ENCODE data around the gene MON2.
A peak's percentile ranks its signal among the peaks of the same experiment; 100 is the strongest.

MON2 gene

DNA sequence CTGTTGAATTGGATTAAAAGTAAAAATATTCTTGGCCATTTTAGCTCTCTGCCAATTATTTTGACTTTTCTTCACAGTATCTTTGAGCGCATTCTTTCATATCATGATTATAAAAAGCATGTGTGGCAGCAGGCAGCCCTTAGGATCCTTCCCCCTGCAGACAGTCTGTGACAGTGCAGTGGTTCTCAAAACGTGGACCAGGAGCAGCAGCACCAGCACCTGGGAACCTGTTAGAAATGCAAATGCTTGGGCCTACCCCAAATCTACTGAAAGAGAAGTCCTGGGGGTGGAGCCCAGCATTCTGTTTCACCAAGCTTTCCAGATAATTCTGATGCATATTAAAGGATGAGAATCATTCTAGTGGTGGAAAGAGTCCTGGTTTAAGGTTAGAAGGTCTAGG is 155.6 kb downstream of the MON2 start:
- no peak overlapping the region for H3K4me3 ChIP-seq (ENCODE audit: low read length)
- no peaks in the 10 kb centered on the region for H3K27me3 ChIP-seq (ENCODE audit: control insufficient read depth, insufficient read depth, low read length)
- H3K9ac ChIP-seq (ENCODE audit: low read depth, low read length): no peak overlapping the region
- H3K36me3 ChIP-seq (ENCODE audit: insufficient read depth, low read length): no peaks in the 10 kb centered on the region
- no peaks in the 10 kb centered on the region for H3K9me3 ChIP-seq (replicated peaks; ENCODE audit: low read length)
- H3K4me2 ChIP-seq (ENCODE audit: low read length): no peak overlapping the region
- no peaks in the 10 kb centered on the region for H3K4me1 ChIP-seq (ENCODE audit: control insufficient read depth, insufficient read depth, low read length)

DNA sequence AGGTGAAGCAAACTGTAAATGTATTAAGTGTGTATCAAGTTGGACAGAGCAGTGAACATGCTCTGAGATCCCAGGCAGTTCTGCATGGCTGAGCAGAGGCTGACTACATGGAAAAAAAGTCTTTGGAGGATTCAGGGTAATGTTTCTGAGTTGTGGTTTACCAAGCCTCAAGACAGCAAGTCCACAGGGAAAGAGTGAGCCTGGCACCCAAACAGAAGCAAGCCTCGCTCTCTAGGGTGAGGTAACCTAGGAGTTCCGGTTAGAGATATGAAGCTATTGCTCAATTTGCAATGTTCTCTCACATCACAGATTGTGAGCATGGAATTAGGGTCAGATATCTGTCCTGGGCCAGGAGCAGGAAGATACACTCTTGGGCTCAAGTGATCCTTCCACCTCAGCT is 158.6 kb downstream of the MON2 start:
- Histone ChIP-seq H3K36me3 (ENCODE audit: insufficient read depth, low read length) (no peaks in the 10 kb centered on the region), H3K9me3 (replicated peaks; ENCODE audit: low read length) (no peaks in the 10 kb centered on the region), H3K4me2 (ENCODE audit: low read length) (no peak overlapping the region), H3K9ac (ENCODE audit: low read depth, low read length) (no peak overlapping the region), H3K27me3 (ENCODE audit: control insufficient read depth, insufficient read depth, low read length) (no peaks in the 10 kb centered on the region), H3K4me3 (ENCODE audit: low read length) (no peak overlapping the region), H3K4me1 (ENCODE audit: control insufficient read depth, insufficient read depth, low read length) (no peaks in the 10 kb centered on the region)

DNA sequence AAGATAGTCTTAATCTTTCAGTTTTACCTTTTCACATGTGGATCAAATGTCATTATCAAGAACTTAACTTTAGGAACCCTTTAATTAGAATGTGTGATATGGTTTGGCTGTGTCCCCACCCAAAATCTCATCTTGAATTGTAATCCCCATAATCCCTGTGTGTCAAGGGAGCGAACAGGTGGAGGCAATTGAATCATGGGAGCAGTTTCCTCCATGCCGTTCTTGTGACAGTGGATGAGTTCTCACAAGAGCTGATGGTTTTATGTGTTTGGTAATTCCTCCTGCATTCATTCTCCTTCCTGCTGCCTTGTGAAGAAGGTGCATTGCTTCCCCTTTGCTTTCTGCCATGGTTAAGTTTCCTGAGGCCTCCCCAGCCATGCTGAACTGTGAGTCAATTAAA is 160.6 kb downstream of the MON2 start:
- Histone ChIP-seq H3K9ac (ENCODE audit: low read depth, low read length) (no peak overlapping the region), H3K4me3 (ENCODE audit: low read length) (no peak overlapping the region), H3K4me2 (ENCODE audit: low read length) (no peak overlapping the region), H3K36me3 (ENCODE audit: insufficient read depth, low read length) (no peaks in the 10 kb centered on the region), H3K4me1 (ENCODE audit: control insufficient read depth, insufficient read depth, low read length) (peaks cover 11% of the 10 kb centered on the region), H3K27me3 (ENCODE audit: control insufficient read depth, insufficient read depth, low read length) (no peaks in the 10 kb centered on the region), H3K9me3 (replicated peaks; ENCODE audit: low read length) (no peaks in the 10 kb centered on the region)

GRCh38 chr12:62629413-62629812 is 162.8 kb downstream of the MON2 start:
- H3K4me1 ChIP-seq (ENCODE audit: control insufficient read depth, insufficient read depth, low read length): peaks cover 18% of the 10 kb centered on the region
- no peak overlapping the region for H3K4me3 ChIP-seq (ENCODE audit: low read length)
- no peak overlapping the region for H3K9ac ChIP-seq (ENCODE audit: low read depth, low read length)
- no peaks in the 10 kb centered on the region for H3K9me3 ChIP-seq (replicated peaks; ENCODE audit: low read length)
- no peaks in the 10 kb centered on the region for H3K36me3 ChIP-seq (ENCODE audit: insufficient read depth, low read length)
- no peak overlapping the region for H3K4me2 ChIP-seq (ENCODE audit: low read length)
- no peaks in the 10 kb centered on the region for H3K27me3 ChIP-seq (ENCODE audit: control insufficient read depth, insufficient read depth, low read length)

DNA sequence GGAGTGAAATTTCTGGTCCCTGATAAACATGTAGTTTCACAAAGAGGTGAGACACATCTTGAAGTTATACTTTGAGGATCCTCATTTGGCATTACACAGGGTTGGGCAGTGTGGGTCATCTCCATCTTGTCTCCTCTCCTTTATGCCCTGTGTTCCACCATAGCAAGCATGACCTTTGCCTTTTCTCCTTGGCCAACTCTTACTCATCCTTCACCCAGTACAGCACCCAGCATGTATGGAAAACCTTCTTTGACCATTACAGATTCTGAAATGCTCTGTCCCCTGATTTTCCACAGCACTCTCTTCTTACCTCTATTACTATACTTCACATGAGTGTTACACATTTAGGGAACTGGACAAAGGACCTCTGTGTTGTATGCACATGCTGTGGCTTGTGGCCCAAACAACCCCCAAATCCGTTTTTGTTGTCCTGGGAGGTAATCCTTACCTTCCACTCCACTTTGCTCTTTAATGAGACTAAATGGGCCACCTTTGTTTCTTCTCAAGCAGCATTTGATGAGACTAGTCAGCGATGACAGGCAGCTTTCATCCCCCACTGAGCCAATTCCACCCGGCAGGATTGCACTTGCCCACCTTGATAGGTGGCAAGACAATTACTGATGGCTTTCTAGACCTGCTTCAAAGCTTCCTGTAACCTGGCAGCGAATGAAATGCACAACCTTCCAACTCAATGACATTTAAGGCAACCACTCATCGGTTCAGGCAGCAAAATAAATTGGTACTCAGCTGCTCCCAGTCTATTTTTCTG is 163.5 kb downstream of the MON2 start:
- Histone ChIP-seq H3K4me1 (ENCODE audit: control insufficient read depth, insufficient read depth, low read length) (peaks cover 18% of the 10 kb centered on the region), H3K27me3 (ENCODE audit: control insufficient read depth, insufficient read depth, low read length) (no peaks in the 10 kb centered on the region), H3K4me3 (ENCODE audit: low read length) (no peak overlapping the region), H3K9ac (ENCODE audit: low read depth, low read length) (no peak overlapping the region), H3K4me2 (ENCODE audit: low read length) (no peak overlapping the region), H3K9me3 (replicated peaks; ENCODE audit: low read length) (no peaks in the 10 kb centered on the region), H3K36me3 (ENCODE audit: insufficient read depth, low read length) (no peaks in the 10 kb centered on the region)

DNA sequence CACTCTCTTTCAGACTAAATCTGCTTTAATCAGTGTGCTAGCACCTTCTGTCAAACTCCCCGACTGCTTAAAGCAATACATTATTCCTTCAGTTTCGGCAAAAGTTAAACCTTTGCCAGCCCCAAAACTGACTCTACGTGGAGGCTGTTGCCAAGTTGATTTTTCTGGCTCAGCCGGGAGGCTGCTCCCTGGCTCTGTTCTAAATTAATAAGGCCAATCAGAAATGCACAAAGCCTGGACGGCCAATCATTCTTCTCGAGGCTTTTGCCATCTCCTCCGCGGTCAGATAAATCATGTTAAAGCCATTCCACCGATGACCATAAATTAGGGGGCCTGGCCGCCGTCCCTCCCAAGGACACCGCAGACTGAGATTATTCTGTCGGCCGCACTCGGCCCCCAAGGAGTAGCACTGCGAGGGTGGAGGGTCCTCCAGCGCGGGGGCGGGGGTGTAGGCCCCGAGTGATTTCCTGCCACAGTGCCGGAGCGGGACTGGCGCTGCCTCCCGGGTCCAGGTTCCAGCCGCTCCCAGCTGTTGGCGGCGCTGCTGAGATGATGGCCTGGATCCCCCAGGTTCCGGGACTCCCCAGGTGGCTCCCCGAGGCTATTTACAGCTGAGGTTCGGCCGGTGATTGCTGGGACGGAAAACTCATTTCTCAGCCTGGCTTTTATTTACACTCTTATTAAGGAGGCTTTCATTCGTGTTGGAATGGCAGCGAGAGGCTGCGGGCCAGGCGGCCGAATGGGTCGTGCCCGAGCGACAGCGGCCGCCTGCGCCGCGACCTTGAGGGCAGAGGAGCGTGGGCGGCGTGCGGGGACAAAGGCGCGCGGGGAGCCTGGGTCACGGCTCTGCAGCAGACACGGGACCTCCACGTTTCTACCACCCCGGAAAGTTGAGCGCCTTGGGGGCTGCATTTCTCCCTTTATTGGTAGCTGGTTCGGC is 165.1 kb downstream of the MON2 start:
- Histone ChIP-seq H3K4me2 (ENCODE audit: low read length) (peak overlapping the region; percentile 97), H3K36me3 (ENCODE audit: insufficient read depth, low read length) (no peaks in the 10 kb centered on the region), H3K9ac (ENCODE audit: low read depth, low read length) (peak overlapping the region; percentile 63), H3K9me3 (replicated peaks; ENCODE audit: low read length) (no peaks in the 10 kb centered on the region), H3K4me3 (ENCODE audit: low read length) (peak overlapping the region; percentile 70), H3K4me1 (ENCODE audit: control insufficient read depth, insufficient read depth, low read length) (peaks cover 18% of the 10 kb centered on the region), H3K27me3 (ENCODE audit: control insufficient read depth, insufficient read depth, low read length) (no peaks in the 10 kb centered on the region)

DNA sequence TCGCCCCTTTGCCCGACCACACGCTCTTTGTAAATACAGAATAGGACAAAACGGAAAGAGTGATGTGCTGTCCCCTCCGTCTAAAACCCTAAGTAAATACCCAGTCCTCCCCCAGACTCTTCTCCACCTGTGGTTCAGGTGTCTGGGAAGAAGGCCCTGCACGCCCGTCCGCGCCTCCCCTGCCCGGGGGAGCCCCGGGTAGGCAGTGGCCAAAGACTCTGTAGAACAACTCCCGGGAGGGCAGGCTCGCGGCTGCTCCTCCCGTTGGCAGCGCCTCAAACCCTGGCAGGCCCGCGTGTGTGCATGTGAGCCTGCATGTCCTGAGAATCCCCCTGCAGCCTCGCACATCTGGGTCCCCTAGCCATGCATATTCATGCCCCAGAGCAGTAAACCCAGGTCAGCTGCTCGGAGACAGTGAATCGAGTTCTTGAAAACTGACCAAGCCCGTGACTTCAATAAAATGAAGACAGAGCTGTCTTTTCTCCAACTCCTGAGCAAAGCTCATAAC is 165.8 kb downstream of the MON2 start:
- Histone ChIP-seq H3K4me1 (ENCODE audit: control insufficient read depth, insufficient read depth, low read length) (peaks cover 18% of the 10 kb centered on the region), H3K9me3 (replicated peaks; ENCODE audit: low read length) (no peaks in the 10 kb centered on the region), H3K4me2 (ENCODE audit: low read length) (peak overlapping the region; percentile 97), H3K36me3 (ENCODE audit: insufficient read depth, low read length) (no peaks in the 10 kb centered on the region), H3K4me3 (ENCODE audit: low read length) (peak overlapping the region; percentile 70), H3K9ac (ENCODE audit: low read depth, low read length) (peak overlapping the region; percentile 63), H3K27me3 (ENCODE audit: control insufficient read depth, insufficient read depth, low read length) (no peaks in the 10 kb centered on the region)

DNA sequence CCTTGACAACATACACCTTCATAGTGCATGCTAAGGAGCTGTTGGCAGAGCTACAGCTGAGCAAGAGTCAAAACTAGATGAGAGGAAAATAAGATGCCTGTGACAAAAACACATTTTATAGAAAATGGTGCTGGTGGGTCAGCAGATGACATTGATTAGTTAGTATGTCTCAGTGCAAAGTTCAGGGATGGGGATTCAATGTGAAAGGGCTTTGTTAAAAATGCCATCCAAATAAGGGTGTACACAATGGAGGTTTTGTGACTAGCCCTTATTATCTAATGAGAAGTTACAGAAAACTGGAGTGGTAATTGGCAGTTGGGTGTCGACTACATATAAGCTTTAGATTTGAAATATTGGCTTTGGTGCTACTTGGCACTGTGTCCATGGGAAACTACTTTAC is 169.0 kb downstream of the MON2 start:
- Histone ChIP-seq H3K4me1 (ENCODE audit: control insufficient read depth, insufficient read depth, low read length) (peaks cover 20% of the 10 kb centered on the region), H3K36me3 (ENCODE audit: insufficient read depth, low read length) (no peaks in the 10 kb centered on the region), H3K27me3 (ENCODE audit: control insufficient read depth, insufficient read depth, low read length) (no peaks in the 10 kb centered on the region), H3K9me3 (replicated peaks; ENCODE audit: low read length) (no peaks in the 10 kb centered on the region), H3K9ac (ENCODE audit: low read depth, low read length) (no peak overlapping the region), H3K4me3 (ENCODE audit: low read length) (no peak overlapping the region), H3K4me2 (ENCODE audit: low read length) (no peak overlapping the region)

DNA sequence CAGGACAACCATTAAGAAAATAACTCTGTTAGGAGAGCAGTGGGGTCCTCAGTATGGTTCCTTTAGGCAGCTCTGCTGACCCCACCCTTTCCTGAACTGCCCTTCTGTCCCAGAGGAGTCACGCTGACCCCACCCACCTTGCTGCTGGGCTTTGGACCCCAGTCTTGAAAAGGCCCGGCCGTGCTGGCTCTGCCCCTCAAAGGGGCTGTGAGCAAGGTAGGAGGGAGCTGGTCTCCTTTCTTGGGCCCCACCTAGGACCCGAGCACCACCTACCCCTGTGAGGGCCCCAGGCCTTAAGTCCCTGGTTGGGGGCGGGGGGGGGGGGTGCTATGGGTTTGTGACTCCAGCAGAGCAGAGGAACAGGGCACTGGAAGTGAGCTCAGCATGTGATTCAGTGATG is 171.1 kb downstream of the MON2 start:
- H3K36me3 ChIP-seq (ENCODE audit: insufficient read depth, low read length): no peaks in the 10 kb centered on the region
- H3K9ac ChIP-seq (ENCODE audit: low read depth, low read length): no peak overlapping the region
- H3K4me1 ChIP-seq (ENCODE audit: control insufficient read depth, insufficient read depth, low read length): peaks cover 11% of the 10 kb centered on the region
- no peak overlapping the region for H3K4me3 ChIP-seq (ENCODE audit: low read length)
- H3K9me3 ChIP-seq (replicated peaks; ENCODE audit: low read length): no peaks in the 10 kb centered on the region
- H3K4me2 ChIP-seq (ENCODE audit: low read length): no peak overlapping the region
- H3K27me3 ChIP-seq (ENCODE audit: control insufficient read depth, insufficient read depth, low read length): no peaks in the 10 kb centered on the region

DNA sequence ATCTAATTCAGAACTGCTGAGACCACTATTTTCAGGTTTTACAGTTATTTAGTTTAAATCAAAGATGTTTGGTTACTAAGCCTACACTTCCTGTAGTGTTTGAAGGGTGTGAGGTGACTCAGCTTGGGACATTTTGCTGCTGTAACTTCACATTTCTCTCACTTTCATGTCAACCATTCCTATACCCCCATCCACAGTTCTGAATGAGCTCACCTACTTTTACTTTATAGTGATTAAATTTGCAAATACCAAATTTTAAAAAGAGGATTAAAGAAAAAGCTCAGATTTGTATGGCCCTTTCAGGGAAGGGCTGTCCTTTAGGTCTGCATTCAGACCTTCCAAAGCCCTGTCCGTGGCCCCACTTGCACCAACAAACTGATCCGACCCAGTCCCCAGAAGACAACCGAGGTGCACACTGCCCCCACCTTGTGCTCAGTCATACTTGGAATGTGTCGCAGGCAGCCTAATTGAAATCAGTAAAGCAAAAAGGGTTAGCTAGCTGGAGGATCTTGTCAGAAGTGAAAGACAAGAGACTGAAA is 174.4 kb downstream of the MON2 start:
- Histone ChIP-seq H3K4me1 (ENCODE audit: control insufficient read depth, insufficient read depth, low read length) (peaks cover 9% of the 10 kb centered on the region), H3K4me2 (ENCODE audit: low read length) (no peak overlapping the region), H3K36me3 (ENCODE audit: insufficient read depth, low read length) (no peaks in the 10 kb centered on the region), H3K9ac (ENCODE audit: low read depth, low read length) (no peak overlapping the region), H3K27me3 (ENCODE audit: control insufficient read depth, insufficient read depth, low read length) (no peaks in the 10 kb centered on the region), H3K9me3 (replicated peaks; ENCODE audit: low read length) (no peaks in the 10 kb centered on the region), H3K4me3 (ENCODE audit: low read length) (no peak overlapping the region)

GRCh38 chr12:62642486-62642885 is 175.9 kb downstream of the MON2 start:
- Histone ChIP-seq H3K36me3 (ENCODE audit: insufficient read depth, low read length) (no peaks in the 10 kb centered on the region), H3K4me2 (ENCODE audit: low read length) (no peak overlapping the region), H3K4me3 (ENCODE audit: low read length) (no peak overlapping the region), H3K4me1 (ENCODE audit: control insufficient read depth, insufficient read depth, low read length) (peaks cover 9% of the 10 kb centered on the region), H3K27me3 (ENCODE audit: control insufficient read depth, insufficient read depth, low read length) (no peaks in the 10 kb centered on the region), H3K9me3 (replicated peaks; ENCODE audit: low read length) (no peaks in the 10 kb centered on the region), H3K9ac (ENCODE audit: low read depth, low read length) (no peak overlapping the region)
